ENCODE measurements around the gene ASB4.
"Not testable (repeated sequence)": the region's sequence is repeated elsewhere in the genome, so short reads cannot be mapped to it uniquely, and the experiment has no call there.

Gene ASB4

GRCh38 chr7:95485391-95486123 lies at the start of gene ASB4:
Gene ASB4, plus strand, starts transcription at chr7:95485943. Its CDS starts 29 bp downstream, at chr7:95485972.
- no peak for DNase-seq (ENCODE audit: low read depth)

DNA sequence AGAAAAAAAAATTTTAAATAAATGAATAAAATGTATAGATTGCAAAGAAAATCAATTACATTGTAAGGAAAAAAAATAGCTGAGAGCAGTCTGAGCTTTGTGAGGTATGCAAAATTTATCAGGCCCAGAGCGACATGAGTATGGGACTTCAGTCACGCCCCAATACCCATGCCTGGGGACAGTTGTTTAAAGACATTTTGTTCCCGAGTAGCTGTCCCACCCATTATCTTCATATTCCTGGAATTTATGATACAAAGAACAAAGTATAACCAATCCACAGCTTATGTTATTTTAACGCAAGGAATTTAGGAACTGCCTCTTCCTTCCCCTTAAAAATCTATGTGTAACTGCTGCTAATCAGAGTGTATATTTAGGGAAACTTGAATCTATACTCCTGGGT lies 49.3 kb upstream of the ASB4 start:
- no peak for DNase-seq (ENCODE audit: low read depth)

DNA sequence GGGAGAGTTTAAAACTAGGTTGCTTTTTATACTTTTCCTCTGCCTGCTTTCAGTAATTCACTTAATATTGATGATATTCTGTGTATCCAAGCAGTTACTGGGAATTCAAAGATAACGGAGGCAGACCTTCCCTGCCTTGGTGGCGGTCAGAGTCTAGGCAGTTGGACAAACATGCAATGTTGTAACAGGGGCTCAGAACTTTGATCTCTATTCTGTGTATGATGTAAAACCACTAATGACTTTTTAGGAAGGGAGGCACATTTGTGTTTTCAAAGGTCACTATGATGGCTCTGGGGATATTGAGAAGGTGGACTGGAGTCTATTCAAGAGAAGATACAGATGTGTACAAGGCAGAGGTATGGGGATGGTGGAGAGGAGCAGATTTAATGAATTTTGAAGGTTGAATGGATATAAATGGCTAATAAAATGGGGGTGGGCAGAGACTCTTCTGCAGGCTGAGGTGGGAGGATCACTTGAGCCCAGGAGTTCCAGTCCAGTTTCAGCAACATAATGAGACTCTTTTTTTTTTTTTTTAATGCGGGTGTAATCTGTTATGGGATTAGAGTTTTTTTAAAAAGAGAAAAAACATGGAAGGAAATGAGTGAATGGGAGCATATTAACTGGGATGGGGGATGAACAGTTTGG lies 45.2 kb upstream of the ASB4 start:
- no peak for DNase-seq (ENCODE audit: low read depth)

- no peak for DNase-seq (ENCODE audit: low read depth)
Measured at GRCh38 chr7:95441042-95441823, 44.5 kb upstream of the ASB4 start.

- no peak for DNase-seq (ENCODE audit: low read depth)
Measured at GRCh38 chr7:95444796-95445195, 40.9 kb upstream of the ASB4 start.

DNA sequence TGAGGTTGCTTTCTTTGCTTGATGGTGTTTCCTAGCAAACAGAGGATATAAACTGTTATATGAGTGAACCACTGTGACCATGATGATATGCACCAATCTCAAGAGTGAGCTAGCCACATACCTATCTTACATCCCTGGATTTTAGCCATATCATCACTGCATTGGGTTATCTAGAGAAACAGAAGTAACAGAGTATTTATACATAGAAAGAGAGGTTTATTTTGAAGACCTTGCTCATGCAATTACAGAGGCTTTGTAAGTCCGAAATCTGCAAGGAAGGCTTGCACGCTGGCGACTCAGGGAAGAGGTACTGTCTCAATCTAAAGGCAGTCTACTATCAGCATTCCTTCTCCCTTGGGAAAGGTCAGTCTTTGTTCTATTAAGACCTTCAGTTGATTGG lies 39.1 kb upstream of the ASB4 start:
- no peak for DNase-seq (ENCODE audit: low read depth)

DNA sequence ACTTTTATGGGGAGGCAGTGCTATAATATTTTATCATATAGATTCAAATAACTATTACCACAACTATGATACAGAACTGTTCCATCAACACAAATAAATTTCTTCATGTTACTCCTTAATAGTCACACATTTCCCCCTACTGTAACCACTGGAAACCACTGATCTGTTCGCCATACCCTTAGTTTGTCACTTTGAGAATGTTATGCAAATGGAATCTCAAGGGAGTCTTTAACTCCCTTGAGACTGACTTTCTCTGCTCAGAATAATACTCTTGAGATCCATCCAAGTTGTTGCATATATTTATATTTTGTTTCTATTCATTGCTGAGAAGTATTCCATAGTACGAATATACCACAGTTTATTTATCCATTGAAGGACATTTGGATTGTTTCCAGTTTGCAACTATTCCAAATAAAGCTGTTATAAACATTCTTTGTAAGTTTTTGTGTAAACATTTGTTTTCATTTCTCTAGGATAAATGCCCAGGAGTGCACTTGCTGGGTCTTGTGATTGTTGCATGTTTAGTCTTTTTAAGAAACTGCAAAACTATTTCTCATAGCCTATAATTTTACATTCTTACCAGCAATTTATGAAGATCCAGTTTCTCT lies 31.2 kb upstream of the ASB4 start:
- DNase-seq (ENCODE audit: low read depth) = no peak

DNA sequence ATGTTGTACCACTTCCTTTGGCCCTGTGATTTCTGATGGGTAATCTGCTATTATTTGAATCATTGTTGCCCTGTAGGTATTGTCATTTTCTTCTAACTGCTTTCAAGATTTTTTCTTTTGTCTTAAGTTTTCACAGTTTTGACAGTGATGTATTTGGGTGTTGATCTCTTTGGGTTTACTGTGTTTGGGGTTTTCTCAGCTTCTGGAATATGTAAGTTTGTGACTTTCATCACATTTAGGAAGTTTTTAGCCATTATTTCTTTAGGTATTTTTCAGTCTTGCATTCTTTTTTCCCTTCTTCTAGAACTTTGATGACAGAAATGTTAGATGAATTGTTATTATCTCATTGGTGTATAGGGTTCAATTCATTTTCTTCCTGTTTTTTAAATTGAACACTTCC lies 27.8 kb upstream of the ASB4 start:
- no peak for DNase-seq (ENCODE audit: low read depth)

DNA sequence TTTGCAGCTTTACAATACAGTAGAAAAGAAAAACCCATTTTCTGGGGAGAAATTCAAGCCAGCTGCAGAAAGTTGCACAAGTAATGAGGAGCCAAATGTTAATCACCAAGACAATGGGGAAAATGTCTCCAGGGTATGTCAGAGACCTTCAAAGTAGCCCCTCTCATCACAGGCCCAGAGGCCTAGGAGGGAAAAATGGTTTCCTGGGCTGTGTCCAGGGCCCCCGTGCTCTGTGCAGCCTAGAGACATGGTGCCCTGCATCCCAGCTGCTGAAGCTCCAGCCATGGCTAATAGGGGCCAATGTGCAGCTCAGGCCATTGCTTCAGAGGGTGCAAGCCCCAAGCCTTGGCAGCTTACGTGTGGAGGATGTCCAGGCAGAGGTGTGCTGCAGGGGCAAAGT lies 25.1 kb upstream of the ASB4 start:
- DNase-seq (ENCODE audit: low read depth) = not testable (repeated sequence)

DNA sequence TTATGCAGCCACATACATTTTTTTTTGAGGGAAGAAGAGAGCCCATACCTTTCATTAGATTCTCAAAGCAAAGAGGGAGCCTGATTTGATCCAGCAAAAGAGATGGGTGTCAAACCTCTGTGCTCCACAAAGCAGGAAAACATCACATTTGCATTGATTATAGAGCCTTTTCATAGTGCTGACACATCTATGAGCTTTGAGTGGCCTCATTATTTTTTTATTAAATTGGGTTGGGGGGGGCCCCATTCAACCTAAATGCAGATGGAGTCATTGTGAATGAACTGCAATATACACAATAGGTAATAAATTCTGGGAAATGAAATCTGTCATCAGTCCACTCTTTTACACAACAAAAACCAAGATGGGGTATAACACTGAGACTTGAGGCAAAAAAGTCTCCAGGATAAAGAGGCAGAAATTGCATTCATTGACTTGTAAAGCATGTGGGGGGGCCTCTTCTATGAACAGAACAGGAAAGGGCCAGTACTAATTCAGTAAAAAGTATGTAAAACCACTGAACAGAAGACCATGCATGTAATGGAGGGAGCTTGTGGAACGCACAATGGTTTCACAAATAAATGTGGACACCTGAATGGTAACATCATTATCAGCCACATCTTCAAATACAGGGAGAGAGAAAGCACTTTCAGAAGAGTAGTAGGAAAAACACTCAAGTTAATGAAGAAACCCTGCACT lies 17.7 kb upstream of the ASB4 start:
- DNase-seq (ENCODE audit: low read depth) = no peak

DNA sequence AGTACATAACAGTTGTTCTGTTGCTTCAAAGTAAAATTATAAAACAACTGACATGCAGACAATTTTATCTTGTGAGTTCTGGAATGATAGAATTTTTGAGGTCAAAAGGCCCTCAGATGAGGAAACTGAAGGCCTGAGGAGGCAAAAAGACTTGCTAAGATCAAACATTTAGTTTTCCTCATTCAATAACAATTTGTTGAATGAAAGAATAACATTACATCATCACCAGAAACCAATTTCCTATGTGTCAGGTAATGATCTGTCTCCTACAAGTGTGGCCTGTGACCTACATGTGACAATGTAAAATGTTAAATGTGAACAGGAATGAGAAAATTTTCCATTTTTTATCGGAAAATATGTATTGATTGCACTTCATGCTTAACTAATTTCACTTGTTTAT lies 16.6 kb upstream of the ASB4 start:
- no peak for DNase-seq (ENCODE audit: low read depth)

DNA sequence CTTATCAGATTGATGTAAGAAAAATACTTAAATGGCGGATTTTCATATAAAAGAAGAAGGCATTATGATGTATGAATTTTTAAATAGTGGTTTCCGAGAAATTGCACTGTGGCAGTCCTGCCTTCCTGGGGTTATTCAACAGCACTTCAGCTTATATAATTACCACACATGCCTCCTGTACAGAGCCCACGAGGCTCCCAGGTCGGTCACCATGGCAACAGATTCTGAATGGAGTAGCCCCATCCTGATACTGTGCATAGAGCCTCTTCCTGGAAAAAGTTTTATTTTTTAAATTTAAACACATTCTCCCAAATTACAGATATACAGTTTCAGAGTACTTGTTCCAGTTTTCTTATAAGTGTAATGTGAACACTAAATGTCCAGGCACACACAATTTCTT lies 15.9 kb upstream of the ASB4 start:
- DNase-seq (ENCODE audit: low read depth) = no peak

- no peak for DNase-seq (ENCODE audit: low read depth)
Measured at GRCh38 chr7:95470452-95470851, 15.3 kb upstream of the ASB4 start.

GRCh38 chr7:95471071-95471470 lies 14.7 kb upstream of the ASB4 start:
- no peak for DNase-seq (ENCODE audit: low read depth)

- DNase-seq (ENCODE audit: low read depth) = no peak
Measured at GRCh38 chr7:95472581-95473161, 13.1 kb upstream of the ASB4 start.

- no peak for DNase-seq (ENCODE audit: low read depth)
Measured at GRCh38 chr7:95473276-95473985, 12.3 kb upstream of the ASB4 start.

- DNase-seq (ENCODE audit: low read depth) = no peak
Measured at GRCh38 chr7:95476072-95476847, 9.5 kb upstream of the ASB4 start.

DNA sequence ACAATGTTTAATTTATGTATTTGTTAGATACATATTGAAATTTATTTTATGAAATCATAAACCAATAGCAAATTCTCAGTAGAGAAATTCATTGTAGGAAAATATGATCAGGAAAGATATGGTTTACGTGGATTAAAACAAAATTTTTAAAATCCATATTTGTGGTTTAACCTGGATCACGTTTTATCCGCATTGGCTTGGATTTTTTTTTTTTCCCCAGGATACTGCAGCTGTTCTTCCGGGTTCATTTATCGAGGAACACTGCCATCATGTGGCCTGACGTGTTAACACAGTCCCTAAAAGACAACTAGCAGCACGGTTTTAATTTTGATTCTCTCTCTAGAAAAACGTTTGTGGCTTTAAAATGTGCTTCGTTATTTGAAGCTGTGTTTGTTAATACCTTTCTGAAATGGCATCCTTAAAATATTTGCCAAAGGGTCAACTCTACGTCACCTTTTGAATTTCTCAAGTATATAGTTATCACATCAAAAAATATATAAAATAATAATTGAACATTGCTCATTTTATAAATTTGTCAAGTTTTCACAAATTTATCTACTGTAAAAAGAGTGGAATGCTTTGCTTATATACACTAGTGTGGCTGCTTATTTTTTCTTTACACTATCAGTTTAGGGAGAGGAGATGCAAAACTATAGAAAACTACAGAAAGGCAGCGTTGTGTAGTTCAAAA lies 8.7 kb upstream of the ASB4 start:
- DNase-seq (ENCODE audit: low read depth) = no peak

GRCh38 chr7:95478272-95479037 lies 7.3 kb upstream of the ASB4 start:
- no peak for DNase-seq (ENCODE audit: low read depth)

All from T-helper 22 cell (primary cell).